GM23338 (cell line): ENCODE results near the gene ATP5PO. TPM values are rescaled to one million over a fixed set of nuclear protein-coding genes. Genes with fewer than 3 reads are reported as not detected.

Experiments
- ATAC-seq: fragments of 200-7000 bp; cut with Tn5 transposase; 3 replicates; pipeline ENCODE4 v1.9.1; 2020
- DNase-seq: peaks from one replicate; pipeline ENCODE4 v3.0.0-alpha.2; 2015; ENCODE audit warnings: low spot score
- H2AFZ ChIP-seq: fragments of 200-600 bp; sonication (generic); 2 replicates; pipeline ENCODE4 v1.8.0; 2016; ENCODE audit warnings: antibody characterized with exemption, mild to moderate bottlenecking, moderate library complexity
- H3F3A ChIP-seq: fragments of 200-600 bp; sonication (generic); replicated peaks from 2 replicates; pipeline ENCODE4 v1.8.0; 2017; ENCODE audit warnings: antibody characterized with exemption, mixed run types, low read depth
- H3K27ac ChIP-seq: fragments of 200-600 bp; sonication (generic); 2 replicates; pipeline ENCODE4 v1.6.1; 2016; ENCODE audit warnings: low read depth
- H3K27me3 ChIP-seq: fragments of 200-600 bp; sonication (generic); 2 replicates; pipeline ENCODE4 v1.8.0; 2016; ENCODE audit warnings: mild to moderate bottlenecking, mixed run types, moderate library complexity; ENCODE audit not compliant: insufficient read depth
- H3K36me3 ChIP-seq: fragments of 200-600 bp; sonication (generic); 2 replicates; pipeline ENCODE4 v1.8.0; 2016; ENCODE audit warnings: mild to moderate bottlenecking; ENCODE audit not compliant: insufficient read depth
- H3K4me1 ChIP-seq: fragments of 200-600 bp; sonication (generic); 2 replicates; pipeline ENCODE4 v1.8.0; 2016; ENCODE audit warnings: mild to moderate bottlenecking, moderate library complexity; ENCODE audit not compliant: insufficient read depth
- H3K4me2 ChIP-seq: fragments of 200-600 bp; sonication (generic); 2 replicates; pipeline ENCODE4 v1.7.1; 2017; ENCODE audit warnings: mixed run types
- H3K4me3 ChIP-seq: fragments of 200-600 bp; sonication (generic); 2 replicates; pipeline ENCODE4 v1.6.1; 2016; ENCODE audit warnings: mixed run types
- H3K79me2 ChIP-seq: fragments of 200-600 bp; sonication (generic); replicated peaks from 2 replicates; pipeline ENCODE4 v1.8.0; 2017; ENCODE audit warnings: mild to moderate bottlenecking; ENCODE audit not compliant: insufficient read depth
- H3K9me2 ChIP-seq: fragments of 200-600 bp; sonication (generic); 2 replicates; pipeline ENCODE4 v1.8.0; 2017; ENCODE audit not compliant: insufficient read depth
- H4K20me1 ChIP-seq: fragments of 200-600 bp; sonication (generic); replicated peaks from 2 replicates; pipeline ENCODE4 v1.8.0; 2017; ENCODE audit warnings: mild to moderate bottlenecking; ENCODE audit not compliant: insufficient read depth
- H3K27ac Mint-ChIP-seq: 2 replicates; pipeline ENCODE4 v1.8.0; 2020; ENCODE audit warnings: inconsistent platforms, mild to moderate bottlenecking, moderate library complexity, mixed read lengths
- H3K27me3 Mint-ChIP-seq: 3 replicates; pipeline ENCODE4 v1.8.0; 2022; ENCODE audit warnings: low read depth, mild to moderate bottlenecking, moderate library complexity, mixed read lengths, inconsistent platforms; ENCODE audit not compliant: insufficient read depth, poor library complexity
- H3K36me3 Mint-ChIP-seq: 3 replicates; pipeline ENCODE4 v1.8.0; 2021; ENCODE audit warnings: low read depth, mild to moderate bottlenecking, inconsistent platforms, moderate library complexity, mixed read lengths
- H3K4me1 Mint-ChIP-seq: 3 replicates; pipeline ENCODE4 v1.8.0; 2020; ENCODE audit warnings: mild to moderate bottlenecking, inconsistent platforms, mixed read lengths
- H3K4me3 Mint-ChIP-seq: 3 replicates; pipeline ENCODE4 v1.8.0; 2021; ENCODE audit warnings: moderate library complexity, mild to moderate bottlenecking, inconsistent platforms, mixed read lengths
- H3K9me3 Mint-ChIP-seq: 3 replicates; pipeline ENCODE4 v1.8.0; 2020; ENCODE audit warnings: moderate library complexity, mild to moderate bottlenecking, inconsistent platforms, mixed read lengths
- CREB1 ChIP-seq: fragments of 250-450 bp; sonication (Bioruptor Pico); IDR thresholded peaks from 2 replicates; pipeline ENCODE4 v1.5.0; 2020; ENCODE audit warnings: low read depth, mild to moderate bottlenecking, moderate library complexity
- EZH2phosphoT487 ChIP-seq: fragments of 200-600 bp; sonication (generic); IDR thresholded peaks from one replicate; pipeline ENCODE4 v1.8.1; 2018; ENCODE audit warnings: antibody characterized with exemption; ENCODE audit not compliant: unreplicated experiment
- JUNB ChIP-seq: IDR thresholded peaks from one replicate; pipeline ENCODE4 v1.6.1; 2016; ENCODE audit warnings: antibody characterized with exemption; ENCODE audit not compliant: unreplicated experiment
- POLR2AphosphoS5 ChIP-seq: IDR thresholded peaks from 2 replicates; pipeline ENCODE4 v1.6.1; 2016; ENCODE audit warnings: antibody characterized with exemption, low read depth
- STAT1 ChIP-seq: IDR thresholded peaks from one replicate; pipeline ENCODE4 v1.6.1; 2016; ENCODE audit warnings: antibody characterized with exemption; ENCODE audit not compliant: unreplicated experiment
- ZNF114 ChIP-seq: fragments of 250-450 bp; sonication (Bioruptor Pico); IDR thresholded peaks from 2 replicates; pipeline ENCODE4 v1.5.0; 2020; ENCODE audit warnings: mild to moderate bottlenecking, moderate library complexity
- polyA plus RNA-seq: library from polyadenylated mRNA; unstranded; fragments of >200 nt; fragmentation: Nextera tagmentation; extraction: Ambion mirVana; gene quantifications from 2 replicates; pipeline ENCODE4 v1.2.1, GENCODE V29; 2016
- total RNA-seq: library from RNA; depleted of rRNA; stranded (reverse); fragments of >200 nt; shearing (Covaris generic); gene quantifications from 2 replicates; pipeline ENCODE4 v1.2.3, GENCODE V29; 2014
- TF ChIP-seq, protein P1 (sequence below): IDR thresholded peaks from one replicate; pipeline ENCODE4 v1.6.1; 2018; ENCODE audit warnings: antibody characterized with exemption; ENCODE audit not compliant: unreplicated experiment
- TF ChIP-seq, protein P2 (sequence below), 2 experiments: fragments of 200-600 bp in 1 of 2; sonication (generic) in 1 of 2; conservative IDR thresholded peaks; 2 replicates each; pipeline versions ENCODE4 v1.5.1 to v1.6.1; 2016 to 2017; ENCODE audit warnings: antibody characterized with exemption in 2 of 2, low read depth in 2 of 2, mild to moderate bottlenecking in 2 of 2, moderate library complexity in 1 of 2
- TF ChIP-seq, protein P3 (sequence below): fragments of 250-450 bp; sonication (Bioruptor Pico); IDR thresholded peaks from 2 replicates; pipeline ENCODE4 v1.5.0; 2020; ENCODE audit warnings: mild to moderate bottlenecking, moderate library complexity

Gene ATP5PO
- total and polyA plus RNA-seq, 2 experiments from 2014 or later, result 244 to 522 TPM

- no peak for TF ChIP-seq STAT1
- no peak for TF ChIP-seq POLR2AphosphoS5
- no peak for TF ChIP-seq CREB1 (CRISPR knock-in tag)
- TF ChIP-seq ZNF114 (CRISPR knock-in tag), result no peak
- TF ChIP-seq, protein P1, sequence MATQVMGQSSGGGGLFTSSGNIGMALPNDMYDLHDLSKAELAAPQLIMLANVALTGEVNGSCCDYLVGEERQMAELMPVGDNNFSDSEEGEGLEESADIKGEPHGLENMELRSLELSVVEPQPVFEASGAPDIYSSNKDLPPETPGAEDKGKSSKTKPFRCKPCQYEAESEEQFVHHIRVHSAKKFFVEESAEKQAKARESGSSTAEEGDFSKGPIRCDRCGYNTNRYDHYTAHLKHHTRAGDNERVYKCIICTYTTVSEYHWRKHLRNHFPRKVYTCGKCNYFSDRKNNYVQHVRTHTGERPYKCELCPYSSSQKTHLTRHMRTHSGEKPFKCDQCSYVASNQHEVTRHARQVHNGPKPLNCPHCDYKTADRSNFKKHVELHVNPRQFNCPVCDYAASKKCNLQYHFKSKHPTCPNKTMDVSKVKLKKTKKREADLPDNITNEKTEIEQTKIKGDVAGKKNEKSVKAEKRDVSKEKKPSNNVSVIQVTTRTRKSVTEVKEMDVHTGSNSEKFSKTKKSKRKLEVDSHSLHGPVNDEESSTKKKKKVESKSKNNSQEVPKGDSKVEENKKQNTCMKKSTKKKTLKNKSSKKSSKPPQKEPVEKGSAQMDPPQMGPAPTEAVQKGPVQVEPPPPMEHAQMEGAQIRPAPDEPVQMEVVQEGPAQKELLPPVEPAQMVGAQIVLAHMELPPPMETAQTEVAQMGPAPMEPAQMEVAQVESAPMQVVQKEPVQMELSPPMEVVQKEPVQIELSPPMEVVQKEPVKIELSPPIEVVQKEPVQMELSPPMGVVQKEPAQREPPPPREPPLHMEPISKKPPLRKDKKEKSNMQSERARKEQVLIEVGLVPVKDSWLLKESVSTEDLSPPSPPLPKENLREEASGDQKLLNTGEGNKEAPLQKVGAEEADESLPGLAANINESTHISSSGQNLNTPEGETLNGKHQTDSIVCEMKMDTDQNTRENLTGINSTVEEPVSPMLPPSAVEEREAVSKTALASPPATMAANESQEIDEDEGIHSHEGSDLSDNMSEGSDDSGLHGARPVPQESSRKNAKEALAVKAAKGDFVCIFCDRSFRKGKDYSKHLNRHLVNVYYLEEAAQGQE, result no peak
- TF ChIP-seq, protein P2, sequence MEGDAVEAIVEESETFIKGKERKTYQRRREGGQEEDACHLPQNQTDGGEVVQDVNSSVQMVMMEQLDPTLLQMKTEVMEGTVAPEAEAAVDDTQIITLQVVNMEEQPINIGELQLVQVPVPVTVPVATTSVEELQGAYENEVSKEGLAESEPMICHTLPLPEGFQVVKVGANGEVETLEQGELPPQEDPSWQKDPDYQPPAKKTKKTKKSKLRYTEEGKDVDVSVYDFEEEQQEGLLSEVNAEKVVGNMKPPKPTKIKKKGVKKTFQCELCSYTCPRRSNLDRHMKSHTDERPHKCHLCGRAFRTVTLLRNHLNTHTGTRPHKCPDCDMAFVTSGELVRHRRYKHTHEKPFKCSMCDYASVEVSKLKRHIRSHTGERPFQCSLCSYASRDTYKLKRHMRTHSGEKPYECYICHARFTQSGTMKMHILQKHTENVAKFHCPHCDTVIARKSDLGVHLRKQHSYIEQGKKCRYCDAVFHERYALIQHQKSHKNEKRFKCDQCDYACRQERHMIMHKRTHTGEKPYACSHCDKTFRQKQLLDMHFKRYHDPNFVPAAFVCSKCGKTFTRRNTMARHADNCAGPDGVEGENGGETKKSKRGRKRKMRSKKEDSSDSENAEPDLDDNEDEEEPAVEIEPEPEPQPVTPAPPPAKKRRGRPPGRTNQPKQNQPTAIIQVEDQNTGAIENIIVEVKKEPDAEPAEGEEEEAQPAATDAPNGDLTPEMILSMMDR (conservative IDR thresholded peaks at IDR 0.05; ENCODE audit: low read depth in 2 of 2), result no peak
These were observed 48.4 kb upstream of the ATP5PO start (continued) for GRCh38 chr21:33963848-33964555.

GRCh38 chr21:33962290-33962689 is 46.7 kb upstream of the ATP5PO start:
- peaks cover 2% of the 10 kb centered on the region for H3K27me3 Mint-ChIP-seq
- no peak overlapping the region for H3K27ac Mint-ChIP-seq
- Histone ChIP-seq H3K4me1 (no peaks in the 10 kb centered on the region), H4K20me1 (no peaks in the 10 kb centered on the region), H3K36me3 (no peaks in the 10 kb centered on the region), H3K27ac (no peak overlapping the region), H3F3A (no peaks in the 10 kb centered on the region), H2AFZ (no peak overlapping the region), H3K27me3 (no peaks in the 10 kb centered on the region), H3K79me2 (no peaks in the 10 kb centered on the region), H3K9me2 (peaks cover 5% of the 10 kb centered on the region; the same call in 1 of the 2 replicates), H3K4me2 (no peak overlapping the region), H3K4me3 (no peak overlapping the region)
- H3K4me1 Mint-ChIP-seq, result peaks cover under 1% of the 10 kb centered on the region; the same call in 1 of the 3 replicates
- H3K4me3 Mint-ChIP-seq, result no peak overlapping the region
- H3K9me3 Mint-ChIP-seq, result peaks cover 21% of the 10 kb centered on the region
- DNase-seq, result no peak
- ATAC-seq, result no peak
- H3K36me3 Mint-ChIP-seq, result peaks cover 38% of the 10 kb centered on the region
- TF ChIP-seq POLR2AphosphoS5 (no peak), EZH2phosphoT487 (no peak), JUNB (no peak)
- TF ChIP-seq, protein P3, sequence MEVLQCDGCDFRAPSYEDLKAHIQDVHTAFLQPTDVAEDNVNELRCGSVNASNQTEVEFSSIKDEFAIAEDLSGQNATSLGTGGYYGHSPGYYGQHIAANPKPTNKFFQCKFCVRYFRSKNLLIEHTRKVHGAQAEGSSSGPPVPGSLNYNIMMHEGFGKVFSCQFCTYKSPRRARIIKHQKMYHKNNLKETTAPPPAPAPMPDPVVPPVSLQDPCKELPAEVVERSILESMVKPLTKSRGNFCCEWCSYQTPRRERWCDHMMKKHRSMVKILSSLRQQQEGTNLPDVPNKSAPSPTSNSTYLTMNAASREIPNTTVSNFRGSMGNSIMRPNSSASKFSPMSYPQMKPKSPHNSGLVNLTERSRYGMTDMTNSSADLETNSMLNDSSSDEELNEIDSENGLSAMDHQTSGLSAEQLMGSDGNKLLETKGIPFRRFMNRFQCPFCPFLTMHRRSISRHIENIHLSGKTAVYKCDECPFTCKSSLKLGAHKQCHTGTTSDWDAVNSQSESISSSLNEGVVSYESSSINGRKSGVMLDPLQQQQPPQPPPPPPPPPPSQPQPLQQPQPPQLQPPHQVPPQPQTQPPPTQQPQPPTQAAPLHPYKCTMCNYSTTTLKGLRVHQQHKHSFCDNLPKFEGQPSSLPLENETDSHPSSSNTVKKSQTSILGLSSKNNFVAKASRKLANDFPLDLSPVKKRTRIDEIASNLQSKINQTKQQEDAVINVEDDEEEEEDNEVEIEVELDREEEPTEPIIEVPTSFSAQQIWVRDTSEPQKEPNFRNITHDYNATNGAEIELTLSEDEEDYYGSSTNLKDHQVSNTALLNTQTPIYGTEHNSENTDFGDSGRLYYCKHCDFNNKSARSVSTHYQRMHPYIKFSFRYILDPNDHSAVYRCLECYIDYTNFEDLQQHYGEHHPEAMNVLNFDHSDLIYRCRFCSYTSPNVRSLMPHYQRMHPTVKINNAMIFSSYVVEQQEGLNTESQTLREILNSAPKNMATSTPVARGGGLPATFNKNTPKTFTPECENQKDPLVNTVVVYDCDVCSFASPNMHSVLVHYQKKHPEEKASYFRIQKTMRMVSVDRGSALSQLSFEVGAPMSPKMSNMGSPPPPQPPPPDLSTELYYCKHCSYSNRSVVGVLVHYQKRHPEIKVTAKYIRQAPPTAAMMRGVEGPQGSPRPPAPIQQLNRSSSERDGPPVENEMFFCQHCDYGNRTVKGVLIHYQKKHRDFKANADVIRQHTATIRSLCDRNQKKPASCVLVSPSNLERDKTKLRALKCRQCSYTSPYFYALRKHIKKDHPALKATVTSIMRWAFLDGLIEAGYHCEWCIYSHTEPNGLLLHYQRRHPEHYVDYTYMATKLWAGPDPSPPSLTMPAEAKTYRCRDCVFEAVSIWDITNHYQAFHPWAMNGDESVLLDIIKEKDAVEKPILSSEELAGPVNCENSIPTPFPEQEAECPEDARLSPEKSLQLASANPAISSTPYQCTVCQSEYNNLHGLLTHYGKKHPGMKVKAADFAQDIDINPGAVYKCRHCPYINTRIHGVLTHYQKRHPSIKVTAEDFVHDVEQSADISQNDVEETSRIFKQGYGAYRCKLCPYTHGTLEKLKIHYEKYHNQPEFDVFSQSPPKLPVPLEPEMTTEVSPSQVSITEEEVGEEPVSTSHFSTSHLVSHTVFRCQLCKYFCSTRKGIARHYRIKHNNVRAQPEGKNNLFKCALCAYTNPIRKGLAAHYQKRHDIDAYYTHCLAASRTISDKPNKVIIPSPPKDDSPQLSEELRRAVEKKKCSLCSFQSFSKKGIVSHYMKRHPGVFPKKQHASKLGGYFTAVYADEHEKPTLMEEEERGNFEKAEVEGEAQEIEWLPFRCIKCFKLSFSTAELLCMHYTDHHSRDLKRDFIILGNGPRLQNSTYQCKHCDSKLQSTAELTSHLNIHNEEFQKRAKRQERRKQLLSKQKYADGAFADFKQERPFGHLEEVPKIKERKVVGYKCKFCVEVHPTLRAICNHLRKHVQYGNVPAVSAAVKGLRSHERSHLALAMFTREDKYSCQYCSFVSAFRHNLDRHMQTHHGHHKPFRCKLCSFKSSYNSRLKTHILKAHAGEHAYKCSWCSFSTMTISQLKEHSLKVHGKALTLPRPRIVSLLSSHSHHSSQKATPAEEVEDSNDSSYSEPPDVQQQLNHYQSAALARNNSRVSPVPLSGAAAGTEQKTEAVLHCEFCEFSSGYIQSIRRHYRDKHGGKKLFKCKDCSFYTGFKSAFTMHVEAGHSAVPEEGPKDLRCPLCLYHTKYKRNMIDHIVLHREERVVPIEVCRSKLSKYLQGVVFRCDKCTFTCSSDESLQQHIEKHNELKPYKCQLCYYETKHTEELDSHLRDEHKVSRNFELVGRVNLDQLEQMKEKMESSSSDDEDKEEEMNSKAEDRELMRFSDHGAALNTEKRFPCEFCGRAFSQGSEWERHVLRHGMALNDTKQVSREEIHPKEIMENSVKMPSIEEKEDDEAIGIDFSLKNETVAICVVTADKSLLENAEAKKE (CRISPR knock-in tag), result no peak
- TF ChIP-seq, protein P2 (conservative IDR thresholded peaks at IDR 0.05; ENCODE audit: low read depth in 2 of 2), result no peak
